ENCODE results near the gene PLCL2. TPM values are rescaled to one million over a fixed set of nuclear protein-coding genes. Genes with fewer than 3 reads are reported as not detected.

The PLCL2 gene
- total RNA-seq, 4 donors from 2014 or later, result 0.95 to 4.8 (median 2.2) TPM

DNA sequence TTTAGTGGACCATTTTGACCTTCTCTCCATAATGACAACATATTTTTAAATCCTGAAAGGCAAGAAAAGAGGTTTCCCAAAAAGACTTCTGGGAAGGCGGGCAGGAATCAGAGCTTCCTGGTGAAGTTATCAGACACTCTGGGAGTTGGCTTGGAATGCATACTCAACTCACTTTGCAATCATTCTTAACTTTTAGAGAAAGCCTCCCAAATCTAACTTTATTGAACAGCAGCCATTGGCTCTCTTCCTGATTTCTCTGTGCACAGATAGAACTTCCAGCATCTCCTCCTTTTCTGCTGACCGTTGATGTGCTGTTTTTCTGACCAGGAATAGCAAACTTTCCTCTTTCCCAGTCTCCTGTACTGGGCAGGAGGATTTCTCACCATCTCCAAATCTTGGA is 44.6 kb downstream of the PLCL2 start:
- Histone ChIP-seq H3K27me3 (no peaks in the 10 kb centered on the region), H3K4me3 (no peak overlapping the region), H3K36me3 (no peaks in the 10 kb centered on the region), H3K9me3 (no peaks in the 10 kb centered on the region), H3K27ac (no peak overlapping the region), H3K4me1 (no peaks in the 10 kb centered on the region)
- intact Hi-C loops (cut with DNase I), result no loop called here
- TF ChIP-seq POLR2A (IDR thresholded peaks at IDR 0.05), result no peak
- TF ChIP-seq, protein P1, sequence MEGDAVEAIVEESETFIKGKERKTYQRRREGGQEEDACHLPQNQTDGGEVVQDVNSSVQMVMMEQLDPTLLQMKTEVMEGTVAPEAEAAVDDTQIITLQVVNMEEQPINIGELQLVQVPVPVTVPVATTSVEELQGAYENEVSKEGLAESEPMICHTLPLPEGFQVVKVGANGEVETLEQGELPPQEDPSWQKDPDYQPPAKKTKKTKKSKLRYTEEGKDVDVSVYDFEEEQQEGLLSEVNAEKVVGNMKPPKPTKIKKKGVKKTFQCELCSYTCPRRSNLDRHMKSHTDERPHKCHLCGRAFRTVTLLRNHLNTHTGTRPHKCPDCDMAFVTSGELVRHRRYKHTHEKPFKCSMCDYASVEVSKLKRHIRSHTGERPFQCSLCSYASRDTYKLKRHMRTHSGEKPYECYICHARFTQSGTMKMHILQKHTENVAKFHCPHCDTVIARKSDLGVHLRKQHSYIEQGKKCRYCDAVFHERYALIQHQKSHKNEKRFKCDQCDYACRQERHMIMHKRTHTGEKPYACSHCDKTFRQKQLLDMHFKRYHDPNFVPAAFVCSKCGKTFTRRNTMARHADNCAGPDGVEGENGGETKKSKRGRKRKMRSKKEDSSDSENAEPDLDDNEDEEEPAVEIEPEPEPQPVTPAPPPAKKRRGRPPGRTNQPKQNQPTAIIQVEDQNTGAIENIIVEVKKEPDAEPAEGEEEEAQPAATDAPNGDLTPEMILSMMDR (IDR thresholded peaks at IDR 0.05), result no peak
- DNase-seq, result no peak
- WGBS, 2 donors, result 54 to 88% methylated on average over 2 of the region's 2 CpGs

DNA sequence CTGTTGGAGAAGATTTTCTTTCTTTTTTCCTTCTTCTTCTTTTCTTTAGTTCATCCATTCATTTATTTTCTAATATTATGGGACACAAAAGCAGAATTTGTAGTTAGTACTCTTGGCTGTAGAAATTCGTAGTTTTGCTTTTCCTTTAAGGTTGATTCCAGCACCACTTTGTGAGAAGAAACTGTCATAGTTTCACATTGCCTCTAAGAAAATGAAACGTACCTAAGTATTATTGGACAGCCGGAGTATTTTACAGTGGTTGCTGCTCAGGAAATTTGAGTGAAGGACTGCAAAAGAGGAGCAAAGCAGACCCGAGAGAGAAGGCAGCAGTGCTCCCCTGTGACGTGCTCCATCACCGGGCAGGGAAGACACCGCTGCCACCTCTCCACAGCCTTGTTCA is 48.1 kb downstream of the PLCL2 start:
- Histone ChIP-seq H3K4me3 (no peak overlapping the region), H3K27ac (no peak overlapping the region), H3K27me3 (no peaks in the 10 kb centered on the region), H3K4me1 (no peaks in the 10 kb centered on the region), H3K36me3 (no peaks in the 10 kb centered on the region), H3K9me3 (no peaks in the 10 kb centered on the region)
- intact Hi-C loops (cut with DNase I), result no loop called here
- 47 to 57% methylated on average over 7 of the region's 7 CpGs for WGBS, 2 donors
- DNase-seq, result no peak
- TF ChIP-seq, protein P1 (IDR thresholded peaks at IDR 0.05), result no peak
- TF ChIP-seq POLR2A (IDR thresholded peaks at IDR 0.05), result no peak

DNA sequence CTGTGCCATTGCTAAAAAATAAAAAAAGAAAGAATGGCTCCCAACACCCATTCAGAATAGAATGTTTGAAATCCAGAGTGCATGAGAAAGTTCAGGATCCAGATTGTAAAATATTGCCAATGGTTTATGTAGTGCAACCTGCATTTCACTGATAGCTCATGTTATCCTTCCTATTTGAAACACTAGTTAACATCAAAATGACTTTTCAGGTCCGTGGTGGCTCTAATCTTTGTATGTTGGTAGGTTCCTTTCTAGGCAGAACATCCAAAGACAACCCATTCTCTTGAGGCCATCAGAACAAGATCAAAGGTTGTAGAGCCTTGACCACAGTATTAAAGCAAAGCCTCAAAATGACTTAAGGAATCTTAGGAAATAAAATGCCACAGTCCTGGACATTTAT is 51.0 kb downstream of the PLCL2 start:
- DNase-seq, result no peak
- H3K4me1 ChIP-seq, result no peaks in the 10 kb centered on the region
- no peaks in the 10 kb centered on the region for H3K27me3 ChIP-seq
- intact Hi-C loops (cut with DNase I), result no loop called here
- no peak for TF ChIP-seq POLR2A (IDR thresholded peaks at IDR 0.05)
- TF ChIP-seq, protein P1 (IDR thresholded peaks at IDR 0.05), result no peak
- H3K27ac ChIP-seq, result no peak overlapping the region
- no peaks in the 10 kb centered on the region for H3K9me3 ChIP-seq
- 37 to 53% methylated on average over 1 of the region's 1 CpG for WGBS, 2 donors
- no peak overlapping the region for H3K4me3 ChIP-seq
- no peaks in the 10 kb centered on the region for H3K36me3 ChIP-seq

DNA sequence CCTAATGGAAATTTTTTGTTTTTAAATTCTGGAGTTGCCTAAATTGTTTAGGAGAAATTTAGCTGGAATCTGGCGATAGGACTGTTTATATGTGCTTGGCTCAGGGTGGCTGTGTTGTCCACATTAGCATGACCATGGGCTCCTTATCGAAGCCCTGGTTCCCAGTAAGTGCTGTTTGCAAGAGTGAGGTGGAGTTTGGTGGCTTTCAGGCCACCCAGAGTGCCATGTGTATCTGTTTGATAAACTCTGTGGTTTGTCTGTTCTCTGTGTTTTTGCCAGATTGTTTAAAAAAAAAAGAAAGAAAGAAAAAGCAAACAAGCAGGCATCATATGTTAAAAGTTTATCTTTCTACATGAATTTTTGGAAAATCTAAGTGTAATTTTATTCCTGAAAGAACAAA is 51.5 kb downstream of the PLCL2 start:
- no peaks in the 10 kb centered on the region for H3K9me3 ChIP-seq
- no peaks in the 10 kb centered on the region for H3K27me3 ChIP-seq
- H3K36me3 ChIP-seq, result no peaks in the 10 kb centered on the region
- no peak overlapping the region for H3K4me3 ChIP-seq
- intact Hi-C loops (cut with DNase I), result no loop called here
- no peak for TF ChIP-seq POLR2A (IDR thresholded peaks at IDR 0.05)
- TF ChIP-seq, protein P1 (IDR thresholded peaks at IDR 0.05), result no peak
- H3K4me1 ChIP-seq, result no peaks in the 10 kb centered on the region
- WGBS, 2 donors, result 71 to 74% methylated on average over 2 of the region's 2 CpGs
- DNase-seq, result no peak
- H3K27ac ChIP-seq, result no peak overlapping the region

DNA sequence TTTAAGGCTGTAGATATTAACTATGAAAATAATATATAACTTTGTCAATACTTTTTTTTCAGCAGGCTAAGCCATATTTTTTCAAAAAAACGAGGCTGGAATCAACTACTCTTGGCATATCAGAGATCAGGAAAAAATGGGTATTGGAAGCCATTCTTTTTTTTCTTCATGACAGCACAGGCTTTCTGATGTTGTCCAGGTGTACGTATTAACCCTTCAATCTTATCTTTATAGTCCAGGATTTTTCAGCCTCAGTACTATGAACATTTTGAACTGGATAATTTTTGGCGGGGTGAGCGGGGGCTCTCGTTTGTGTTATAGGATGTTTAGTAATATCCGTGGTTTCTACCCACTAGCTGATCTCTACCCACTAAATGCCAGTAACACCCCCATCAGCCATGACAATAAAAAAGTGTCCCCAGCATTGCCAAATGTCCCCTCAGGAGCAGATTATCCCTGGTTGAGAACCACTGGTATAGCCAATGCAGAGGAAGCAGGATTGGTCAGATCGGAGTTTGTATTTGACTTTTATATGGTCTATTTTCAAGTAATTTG is 52.0 kb downstream of the PLCL2 start:
- no peak for DNase-seq
- intact Hi-C loops (cut with DNase I), result no loop called here
- no peaks in the 10 kb centered on the region for H3K36me3 ChIP-seq
- TF ChIP-seq, protein P1 (IDR thresholded peaks at IDR 0.05), result no peak
- TF ChIP-seq POLR2A (IDR thresholded peaks at IDR 0.05), result no peak
- H3K4me3 ChIP-seq, result no peak overlapping the region
- WGBS, 2 donors, result 77 to 86% methylated on average over 7 of the region's 7 CpGs
- H3K4me1 ChIP-seq, result no peaks in the 10 kb centered on the region
- no peak overlapping the region for H3K27ac ChIP-seq
- no peaks in the 10 kb centered on the region for H3K27me3 ChIP-seq
- no peaks in the 10 kb centered on the region for H3K9me3 ChIP-seq
